Breast epithelium (tissue), 4 donors: ENCODE data around the gene TPI1. TPM values are rescaled to one million over a fixed set of nuclear protein-coding genes. Genes with fewer than 3 reads are reported as not detected.

ENCODE experiments used
- DNase-seq, 2 donors: peaks; one replicate each; pipeline ENCODE4 v3.0.0-alpha.2; 2019; ENCODE audit warnings: low spot score in 2 of 2
- H3K27ac ChIP-seq, 2 donors: fragments of 200-600 bp; sonication (generic) in 1 of 2; one replicate each; pipeline ENCODE4 v1.5.1; 2016 to 2019; ENCODE audit warnings: mild to moderate bottlenecking in 1 of 2
- H3K27me3 ChIP-seq, 2 donors: fragments of 200-600 bp; sonication (generic) in 1 of 2; one replicate each; pipeline versions ENCODE4 v1.5.1 to v1.6.0; 2017 to 2019; ENCODE audit warnings: control low read depth in 1 of 2, mild to moderate bottlenecking in 1 of 2
- H3K36me3 ChIP-seq: fragments of 200-600 bp; one replicate; pipeline ENCODE4 v1.5.1; 2019
- H3K4me1 ChIP-seq, 2 donors: fragments of 200-600 bp; sonication (generic); one replicate each; pipeline ENCODE4 v1.5.1; 2016 to 2019; ENCODE audit warnings: control low read depth in 1 of 2
- H3K4me3 ChIP-seq, 3 donors: fragments of 200-600 bp; sonication (generic); 1 replicate in 2 of 3; 2 replicates in 1 of 3; pipeline ENCODE4 v1.5.1; 2016 to 2019; ENCODE audit warnings: mild to moderate bottlenecking in 3 of 3, moderate library complexity in 2 of 3
- H3K9me3 ChIP-seq, 2 donors: fragments of 200-600 bp; sonication (generic) in 1 of 2; one replicate each; pipeline ENCODE4 v1.5.1; 2016 to 2019; ENCODE audit warnings: control low read depth in 1 of 2
- POLR2A ChIP-seq: fragments of 450-650 bp; IDR thresholded peaks from one replicate; pipeline ENCODE4 v1.6.1; 2016; ENCODE audit warnings: antibody characterized with exemption, mild to moderate bottlenecking, moderate library complexity
- POLR2AphosphoS5 ChIP-seq, 3 donors: sonication (generic); formaldehyde crosslinking; IDR thresholded peaks; one replicate each; pipeline ENCODE4 v1.6.1; 2017; ENCODE audit warnings: antibody characterized with exemption in 3 of 3
- intact Hi-C: fragments of 100-400 bp; cut with DNase I; formaldehyde crosslinking; loops from one replicate; pipeline ENCODE4 v1.15.1; 2023; ENCODE audit warnings: low total_unique reads
- total RNA-seq, 3 donors: library from RNA; depleted of rRNA; stranded (reverse); fragments of >200 nt; gene quantifications; one replicate each; pipeline ENCODE4 v1.1.0, GENCODE V29; 2016
- TF ChIP-seq, protein P1 (sequence below), 3 donors: fragments of 450-650 bp; IDR thresholded peaks; one replicate each; pipeline ENCODE4 v1.5.1; 2016 to 2017; ENCODE audit warnings: antibody characterized with exemption in 3 of 3, mild to moderate bottlenecking in 3 of 3, moderate library complexity in 3 of 3

Gene TPI1
- total RNA-seq, 3 donors from 2014 or later: 297 to 386 (median 351) TPM

DNA sequence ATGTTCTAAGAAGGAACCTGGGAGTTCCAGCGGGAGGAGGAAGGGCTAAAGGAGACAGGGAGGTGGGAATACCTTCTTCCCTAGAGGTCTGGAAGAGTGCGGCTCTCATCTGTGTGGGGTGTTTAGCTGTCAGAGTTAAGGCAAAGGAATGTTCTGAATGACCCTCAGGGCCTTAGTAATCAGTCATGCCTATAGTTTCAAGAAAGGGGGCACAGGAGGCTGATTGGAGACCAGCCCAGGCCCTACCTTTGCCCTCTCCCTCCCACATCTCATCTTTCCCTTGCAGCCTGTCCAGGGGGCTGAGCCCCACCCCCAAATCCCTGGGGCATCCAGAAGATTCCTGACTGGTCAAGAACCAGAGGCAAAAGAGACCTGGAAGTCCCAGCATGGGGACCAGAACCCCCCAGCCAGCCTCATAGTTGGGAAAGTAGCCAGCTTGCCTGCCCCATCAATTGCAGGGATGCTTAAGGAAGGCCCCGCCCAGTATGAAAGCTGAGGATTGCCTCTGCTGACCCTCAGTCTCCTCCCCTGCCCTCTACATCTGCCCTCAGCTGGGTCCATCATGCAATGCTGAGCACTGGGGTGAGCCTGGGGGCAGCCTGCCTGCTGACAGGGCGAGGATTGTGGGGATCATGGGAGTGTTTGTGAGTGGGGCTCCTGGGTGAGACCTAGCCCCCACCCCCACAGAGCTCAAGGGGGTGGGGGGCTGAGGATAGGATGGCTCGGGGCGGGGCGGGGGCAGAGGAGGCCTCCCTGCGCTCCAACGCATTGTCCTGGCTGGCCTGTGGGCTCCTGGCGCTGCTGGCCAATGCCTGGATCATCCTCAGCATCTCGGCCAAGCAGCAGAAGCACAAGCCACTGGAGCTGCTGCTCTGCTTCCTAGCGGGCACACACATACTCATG lies 43.9 kb upstream of the TPI1 start:
- intact Hi-C loops: loop anchor here (10.0 kb wide), 1 partner anchor 209 kb away; no protein-coding TSS in a partner anchor
- Histone ChIP-seq H3K4me3 (no peak overlapping the region), H3K27ac (no peak overlapping the region), H3K4me1 (peaks cover 0 to 9% of the 10 kb centered on the region in 2 donors), H3K27me3 (peaks cover 5 to 19% of the 10 kb centered on the region in 2 donors), H3K36me3 (no peaks in the 10 kb centered on the region), H3K9me3 (no peaks in the 10 kb centered on the region)
- DNase-seq: no peak
- TF ChIP-seq POLR2A (no peak), POLR2AphosphoS5 (IDR thresholded peaks at IDR 0.05) (no peak)
- TF ChIP-seq, protein P1, sequence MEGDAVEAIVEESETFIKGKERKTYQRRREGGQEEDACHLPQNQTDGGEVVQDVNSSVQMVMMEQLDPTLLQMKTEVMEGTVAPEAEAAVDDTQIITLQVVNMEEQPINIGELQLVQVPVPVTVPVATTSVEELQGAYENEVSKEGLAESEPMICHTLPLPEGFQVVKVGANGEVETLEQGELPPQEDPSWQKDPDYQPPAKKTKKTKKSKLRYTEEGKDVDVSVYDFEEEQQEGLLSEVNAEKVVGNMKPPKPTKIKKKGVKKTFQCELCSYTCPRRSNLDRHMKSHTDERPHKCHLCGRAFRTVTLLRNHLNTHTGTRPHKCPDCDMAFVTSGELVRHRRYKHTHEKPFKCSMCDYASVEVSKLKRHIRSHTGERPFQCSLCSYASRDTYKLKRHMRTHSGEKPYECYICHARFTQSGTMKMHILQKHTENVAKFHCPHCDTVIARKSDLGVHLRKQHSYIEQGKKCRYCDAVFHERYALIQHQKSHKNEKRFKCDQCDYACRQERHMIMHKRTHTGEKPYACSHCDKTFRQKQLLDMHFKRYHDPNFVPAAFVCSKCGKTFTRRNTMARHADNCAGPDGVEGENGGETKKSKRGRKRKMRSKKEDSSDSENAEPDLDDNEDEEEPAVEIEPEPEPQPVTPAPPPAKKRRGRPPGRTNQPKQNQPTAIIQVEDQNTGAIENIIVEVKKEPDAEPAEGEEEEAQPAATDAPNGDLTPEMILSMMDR (IDR thresholded peaks at IDR 0.05): no peak

GRCh38 chr12:6824085-6824775 lies 43.1 kb upstream of the TPI1 start:
- intact Hi-C loops: loop anchor here (10.0 kb wide), 1 partner anchor 209 kb away; no protein-coding TSS in a partner anchor
- TF ChIP-seq, protein P1 (IDR thresholded peaks at IDR 0.05): no peak
- TF ChIP-seq POLR2AphosphoS5 (IDR thresholded peaks at IDR 0.05): no peak
- no peak for TF ChIP-seq POLR2A
- H3K4me1 ChIP-seq: peaks cover 0 to 9% of the 10 kb centered on the region in 2 donors
- H3K27me3 ChIP-seq: peaks cover 5 to 19% of the 10 kb centered on the region in 2 donors
- DNase-seq: no peak
- no peak overlapping the region for H3K4me3 ChIP-seq
- no peaks in the 10 kb centered on the region for H3K9me3 ChIP-seq
- H3K27ac ChIP-seq: no peak overlapping the region
- no peaks in the 10 kb centered on the region for H3K36me3 ChIP-seq

DNA sequence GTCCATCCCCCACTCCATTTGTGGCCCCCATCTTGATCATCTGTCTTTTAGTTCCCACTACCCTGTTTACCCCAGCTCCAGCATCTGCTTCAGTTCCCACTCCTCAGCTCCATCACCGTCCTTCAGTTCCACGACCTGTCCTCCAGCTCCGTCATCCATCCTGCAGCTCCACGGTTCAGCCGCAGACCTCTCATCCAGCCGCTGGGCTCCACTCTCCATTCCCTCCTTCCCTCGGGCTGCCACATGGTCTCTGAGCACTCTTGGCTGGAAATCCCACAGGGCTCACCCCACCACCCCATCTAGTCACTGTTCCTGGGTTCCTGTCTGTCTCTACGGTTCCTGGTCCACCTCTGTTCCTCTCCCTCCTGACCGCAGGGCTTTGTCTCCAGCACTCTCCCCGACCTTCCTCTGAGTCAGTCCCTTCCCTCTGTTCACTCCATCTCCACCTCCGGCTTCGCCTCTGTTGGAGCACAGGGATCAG lies 42.4 kb upstream of the TPI1 start:
- H3K4me3 ChIP-seq: peak overlapping the region in 2 of 3 donors; percentile 23 to 56
- H3K36me3 ChIP-seq: no peaks in the 10 kb centered on the region
- intact Hi-C loops: loop anchor here (10.0 kb wide), 1 partner anchor 210 kb away; no protein-coding TSS in a partner anchor
- DNase-seq: no peak
- H3K4me1 ChIP-seq: peaks cover 0 to 14% of the 10 kb centered on the region in 2 donors
- H3K27me3 ChIP-seq: peaks cover 5 to 19% of the 10 kb centered on the region in 2 donors
- H3K27ac ChIP-seq: peak overlapping the region in 1 of 2 donors; percentile 8
- no peaks in the 10 kb centered on the region for H3K9me3 ChIP-seq
- no peak for TF ChIP-seq POLR2A

GRCh38 chr12:6825398-6826124 lies 41.8 kb upstream of the TPI1 start:
- H3K4me3 ChIP-seq: peak overlapping the region in 2 of 3 donors; percentile 23 to 56
- DNase-seq: peak; percentile 75 to 89
- intact Hi-C loops: loop anchor here (10.0 kb wide), 1 partner anchor 211 kb away; no protein-coding TSS in a partner anchor
- peak overlapping the region in 1 of 2 donors; percentile 8 for H3K27ac ChIP-seq
- no peaks in the 10 kb centered on the region for H3K9me3 ChIP-seq
- no peaks in the 10 kb centered on the region for H3K36me3 ChIP-seq
- peaks cover 5 to 19% of the 10 kb centered on the region in 2 donors for H3K27me3 ChIP-seq
- peak in 1 of 3 donors; percentile 21 for TF ChIP-seq POLR2AphosphoS5 (IDR thresholded peaks at IDR 0.05)
- TF ChIP-seq POLR2A: no peak
- TF ChIP-seq, protein P1 (IDR thresholded peaks at IDR 0.05): peak; percentile 90 to 92 (median 91)
- H3K4me1 ChIP-seq: peaks cover 0 to 14% of the 10 kb centered on the region in 2 donors
